HG02610 (cell line): ENCODE data around the gene WDR49.
"Not testable (repeated sequence)": the region's sequence is repeated elsewhere in the genome, so short reads cannot be mapped to it uniquely, and the experiment has no call there.

ENCODE experiments used
- ATAC-seq: cut with Tn5 transposase; IDR thresholded peaks from one replicate; pipeline ENCODE4 v1.9.1; 2021; ENCODE audit warnings: mild to moderate bottlenecking, moderate library complexity; ENCODE audit not compliant: unreplicated experiment

WDR49 gene

GRCh38 chr3:167615030-167615429 lies 38.7 kb downstream of the WDR49 start:
- ATAC-seq: no peak

DNA sequence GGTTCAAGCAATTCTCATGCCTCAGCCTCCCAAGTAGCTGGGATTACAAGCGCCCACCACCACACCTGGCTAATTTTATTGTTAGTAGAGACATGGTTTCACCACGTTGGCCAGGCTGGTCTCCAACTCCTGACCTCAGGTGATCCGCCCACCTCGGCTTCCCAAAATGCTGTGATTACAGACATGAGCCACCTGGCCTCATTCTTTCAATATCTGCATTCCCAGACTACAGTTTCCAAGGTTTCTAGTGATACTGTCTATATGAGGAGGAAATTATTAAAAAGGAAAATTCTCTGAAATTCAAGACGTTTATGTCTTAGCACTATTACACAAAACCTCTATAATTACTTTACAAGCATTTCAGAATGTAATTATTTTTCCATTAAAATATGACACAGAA lies 39.5 kb downstream of the WDR49 start:
- ATAC-seq: not testable (repeated sequence)

- ATAC-seq: no peak
These were observed 42.0 kb downstream of the WDR49 start for GRCh38 chr3:167611718-167612117.

GRCh38 chr3:167609156-167609555 lies 44.6 kb downstream of the WDR49 start:
- ATAC-seq: no peak

GRCh38 chr3:167606836-167607235 lies 46.9 kb downstream of the WDR49 start:
- no peak for ATAC-seq

- ATAC-seq: no peak
These were observed 47.9 kb downstream of the WDR49 start for GRCh38 chr3:167605871-167606270.

DNA sequence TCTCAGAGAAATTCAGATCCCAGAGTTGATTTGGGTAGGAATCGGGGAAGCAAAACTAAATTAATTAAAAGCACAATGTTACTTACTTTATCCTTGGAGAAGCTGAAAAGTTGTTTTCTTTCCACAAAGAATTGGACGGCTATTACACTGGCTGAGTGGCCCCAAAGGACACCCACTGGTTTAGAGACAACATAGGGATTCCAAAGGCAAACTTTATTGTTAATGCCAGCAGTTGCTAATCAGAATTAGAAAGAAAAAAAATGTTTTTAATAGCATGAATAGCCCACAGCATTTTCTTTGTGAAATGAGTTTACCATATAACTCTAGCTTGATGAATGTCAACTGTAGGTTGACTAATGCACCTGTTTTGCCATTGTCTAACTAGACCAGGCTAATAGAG lies 51.7 kb downstream of the WDR49 start:
- no peak for ATAC-seq

- no peak for ATAC-seq
These were observed 66.1 kb downstream of the WDR49 start for GRCh38 chr3:167587651-167588050.

- ATAC-seq: no peak
These were observed 78.6 kb downstream of the WDR49 start for GRCh38 chr3:167575000-167575600.

DNA sequence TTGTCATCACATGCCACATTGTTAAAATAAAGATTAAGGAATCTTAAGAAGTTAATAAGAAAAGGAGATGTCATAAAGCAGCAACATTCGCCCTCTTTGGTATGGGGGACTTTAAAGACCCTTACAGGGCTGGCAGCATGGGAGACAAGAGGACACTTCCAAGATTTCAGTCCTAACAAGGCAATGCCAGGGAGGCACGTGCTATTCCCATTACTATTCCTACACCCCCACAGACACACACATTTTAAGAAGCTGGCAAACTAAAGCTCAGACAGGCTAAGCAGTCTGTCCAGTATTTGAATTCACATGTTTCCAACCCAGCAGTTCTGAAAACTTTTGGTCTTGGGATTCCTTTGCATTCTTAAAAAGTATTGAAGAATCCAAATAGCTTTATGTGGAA lies 80.8 kb downstream of the WDR49 start:
- no peak for ATAC-seq

DNA sequence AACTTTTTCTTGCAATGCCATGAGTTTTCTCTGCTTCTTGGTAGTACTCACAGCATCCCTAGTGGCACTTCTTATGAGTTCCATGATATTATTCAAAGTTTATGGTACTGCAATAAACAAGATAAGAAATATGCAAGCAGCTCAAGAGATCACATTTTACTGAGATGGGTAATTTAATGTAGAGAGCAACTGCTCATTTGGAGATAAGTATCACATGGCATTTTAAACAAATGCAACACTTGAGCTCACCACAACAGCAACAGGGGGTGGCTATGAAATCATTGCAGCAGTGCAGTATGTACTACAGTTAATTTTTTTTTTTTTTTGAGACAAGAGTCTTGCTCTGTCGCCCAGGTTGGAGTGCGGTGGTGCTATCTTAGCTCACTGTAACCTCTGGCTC lies 85.1 kb downstream of the WDR49 start:
- ATAC-seq: no peak

- no peak for ATAC-seq
These were observed 88.3 kb downstream of the WDR49 start for GRCh38 chr3:167565489-167565888.

- no peak for ATAC-seq
These were observed 89.1 kb downstream of the WDR49 start for GRCh38 chr3:167564612-167565011.

- ATAC-seq: no peak
These were observed 93.8 kb downstream of the WDR49 start for GRCh38 chr3:167559924-167560323.

DNA sequence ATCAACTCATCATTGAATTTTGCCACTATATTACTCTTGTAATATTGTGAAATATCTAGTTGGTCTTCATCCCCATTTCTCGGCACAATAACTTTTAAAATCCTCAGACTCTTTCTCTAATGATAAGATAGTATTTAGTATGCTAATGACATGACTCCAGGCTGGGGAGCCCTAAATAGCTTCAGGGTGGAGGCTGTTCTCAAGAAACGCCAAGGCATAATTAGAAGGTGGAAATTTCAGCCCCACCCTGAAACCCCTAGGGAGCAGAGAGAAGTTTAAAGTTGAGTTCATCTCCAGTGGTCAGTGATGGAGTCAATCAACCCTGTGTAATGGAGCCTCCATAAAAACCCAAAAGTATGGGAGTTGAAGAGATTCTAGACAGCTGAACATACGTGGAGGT lies 98.8 kb downstream of the WDR49 start:
- no peak for ATAC-seq

DNA sequence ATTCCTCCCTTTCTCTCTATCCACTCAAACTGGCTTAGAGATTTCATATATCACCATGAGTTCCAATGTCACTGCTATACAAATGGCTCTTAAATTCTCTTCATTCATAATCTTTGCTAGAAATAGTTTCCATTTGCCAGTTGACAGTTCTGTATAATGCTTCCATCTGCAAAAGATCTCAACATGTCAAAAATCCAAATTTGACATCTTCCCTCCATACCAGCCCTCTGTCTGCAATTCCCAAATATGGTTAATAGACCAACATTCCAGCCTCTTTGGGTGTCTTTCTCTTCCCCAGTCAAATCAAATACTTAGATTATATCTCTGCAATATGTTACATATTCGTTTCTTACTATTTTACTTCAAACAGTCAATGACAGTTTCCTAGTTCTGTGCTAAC lies 115.7 kb downstream of the WDR49 start:
- no peak for ATAC-seq

- no peak for ATAC-seq
These were observed 132.8 kb downstream of the WDR49 start for GRCh38 chr3:167521006-167521355.

DNA sequence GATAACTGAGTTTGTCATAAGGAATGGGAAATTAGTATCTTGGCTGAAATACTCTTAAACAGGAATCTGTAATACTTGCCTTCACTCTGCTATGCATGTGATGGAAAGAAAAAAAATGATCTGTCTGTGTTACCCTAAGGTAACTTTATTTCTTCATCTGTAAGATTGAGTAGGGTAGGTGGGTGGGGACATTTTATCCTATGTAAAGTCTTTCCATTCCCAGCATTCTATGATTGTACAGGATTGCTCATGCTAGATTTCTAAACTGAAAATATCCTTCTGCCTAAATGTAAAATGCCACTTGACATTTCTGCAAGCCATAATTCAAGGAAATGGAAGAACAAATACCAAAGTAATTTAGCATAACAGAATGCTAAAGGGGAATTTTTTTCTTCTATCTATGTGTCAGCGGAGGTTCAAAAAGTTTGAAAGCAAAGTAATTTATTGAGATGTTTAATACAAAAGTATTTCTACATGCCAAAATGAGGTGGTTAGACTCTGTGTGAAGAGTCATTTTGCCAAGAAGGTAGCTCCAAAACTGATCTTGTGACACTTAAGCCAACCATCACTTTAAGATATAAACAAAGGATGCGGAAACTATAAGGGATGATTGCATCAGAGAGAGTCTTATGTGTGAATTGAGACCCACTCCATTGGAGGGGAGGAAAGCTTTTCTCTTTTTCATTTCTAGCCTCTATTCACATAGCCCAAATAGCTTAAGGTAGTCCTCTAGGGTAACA lies 133.3 kb downstream of the WDR49 start:
- no peak for ATAC-seq

DNA sequence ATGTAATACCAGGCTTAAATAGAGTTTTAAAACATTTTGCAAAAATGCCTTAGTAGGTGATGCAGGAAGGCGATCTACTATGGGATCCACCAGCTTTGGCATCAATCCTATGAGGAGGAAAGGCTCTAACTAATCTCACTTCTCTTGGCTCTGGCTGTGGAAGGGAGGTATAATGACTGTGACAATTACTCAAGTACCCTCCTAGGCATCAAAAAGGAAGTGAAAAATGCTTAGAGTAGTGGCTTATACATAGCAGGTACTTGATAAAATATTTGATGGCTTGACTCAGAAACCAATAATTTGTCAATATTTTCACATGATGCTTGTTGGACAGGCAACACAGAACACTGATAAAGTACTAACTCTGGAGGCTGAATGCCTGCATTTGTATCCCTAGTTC lies 145.8 kb downstream of the WDR49 start:
- no peak for ATAC-seq

GRCh38 chr3:167502401-167502800 lies 151.3 kb downstream of the WDR49 start:
- ATAC-seq: no peak

- no peak for ATAC-seq
These were observed 151.8 kb downstream of the WDR49 start for GRCh38 chr3:167501941-167502340.

GRCh38 chr3:167497903-167498302 lies 155.8 kb downstream of the WDR49 start:
- ATAC-seq: no peak

DNA sequence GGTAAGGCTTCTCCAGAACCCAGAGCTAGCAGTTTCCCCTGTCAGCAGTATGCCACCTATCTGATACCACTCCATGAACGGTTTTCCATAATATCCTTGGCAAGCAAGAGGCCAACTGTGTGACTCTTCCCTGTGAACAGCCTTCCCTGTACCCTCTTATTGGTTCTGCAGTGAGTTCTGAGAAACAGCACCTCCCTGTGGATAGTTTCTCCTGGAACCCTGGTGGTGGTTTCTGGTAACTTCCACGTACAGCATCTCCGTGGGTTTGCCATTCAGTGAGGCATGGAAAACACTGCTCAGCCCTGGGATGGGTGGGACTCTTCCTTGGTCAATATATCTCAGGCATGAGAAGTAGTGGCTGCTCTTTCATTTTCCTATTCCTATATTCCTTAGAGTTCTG lies 160.5 kb downstream of the WDR49 start:
- ATAC-seq: no peak
